ENCODE results near the gene BUB1B.

DNA sequence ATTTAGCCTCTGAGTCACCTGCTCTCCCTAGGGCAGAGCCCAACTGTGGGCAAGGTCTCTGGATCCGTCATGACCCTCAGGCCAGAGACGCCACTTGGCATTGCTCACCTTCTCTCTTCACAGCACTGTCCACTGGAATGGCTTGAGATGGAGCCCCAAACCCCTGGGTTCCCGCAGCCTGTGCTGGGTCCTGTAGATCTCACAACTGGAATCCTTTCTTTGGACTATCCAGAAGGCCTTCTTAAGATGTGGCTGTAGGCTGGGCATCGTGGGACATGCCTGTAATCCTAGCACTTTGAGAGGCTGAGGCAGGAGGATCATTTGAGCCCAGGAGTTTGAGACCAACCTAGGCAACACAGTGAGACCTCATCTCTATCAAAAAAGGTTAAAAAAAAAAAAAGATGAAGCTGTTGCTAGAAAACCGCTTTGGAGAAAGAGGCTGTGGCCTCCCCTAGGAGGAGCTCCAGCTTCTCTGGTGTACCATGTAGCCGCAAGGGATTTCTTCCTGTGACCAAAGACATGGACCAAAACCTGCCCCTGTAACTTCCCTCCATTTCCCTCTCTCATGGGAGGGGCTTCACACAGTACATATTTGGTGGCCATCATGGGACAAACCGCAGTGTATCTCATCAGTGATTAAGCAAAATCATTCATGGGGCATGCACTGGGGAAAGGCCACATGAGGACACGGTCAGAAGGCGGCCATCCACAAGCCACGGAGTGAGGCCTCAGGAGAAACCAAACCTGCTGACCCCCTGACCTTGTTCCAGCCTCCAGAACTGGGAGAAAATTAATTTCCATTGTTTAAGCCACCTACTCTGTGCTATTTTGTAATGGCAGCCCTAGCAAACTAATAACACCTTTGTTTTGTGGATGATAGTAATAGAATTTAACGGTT is 23.3 kb upstream of the BUB1B start:
- TF ChIP-seq, protein P1, sequence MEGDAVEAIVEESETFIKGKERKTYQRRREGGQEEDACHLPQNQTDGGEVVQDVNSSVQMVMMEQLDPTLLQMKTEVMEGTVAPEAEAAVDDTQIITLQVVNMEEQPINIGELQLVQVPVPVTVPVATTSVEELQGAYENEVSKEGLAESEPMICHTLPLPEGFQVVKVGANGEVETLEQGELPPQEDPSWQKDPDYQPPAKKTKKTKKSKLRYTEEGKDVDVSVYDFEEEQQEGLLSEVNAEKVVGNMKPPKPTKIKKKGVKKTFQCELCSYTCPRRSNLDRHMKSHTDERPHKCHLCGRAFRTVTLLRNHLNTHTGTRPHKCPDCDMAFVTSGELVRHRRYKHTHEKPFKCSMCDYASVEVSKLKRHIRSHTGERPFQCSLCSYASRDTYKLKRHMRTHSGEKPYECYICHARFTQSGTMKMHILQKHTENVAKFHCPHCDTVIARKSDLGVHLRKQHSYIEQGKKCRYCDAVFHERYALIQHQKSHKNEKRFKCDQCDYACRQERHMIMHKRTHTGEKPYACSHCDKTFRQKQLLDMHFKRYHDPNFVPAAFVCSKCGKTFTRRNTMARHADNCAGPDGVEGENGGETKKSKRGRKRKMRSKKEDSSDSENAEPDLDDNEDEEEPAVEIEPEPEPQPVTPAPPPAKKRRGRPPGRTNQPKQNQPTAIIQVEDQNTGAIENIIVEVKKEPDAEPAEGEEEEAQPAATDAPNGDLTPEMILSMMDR (IDR thresholded peaks at IDR 0.05) = no peak
- no peak for TF ChIP-seq POLR2A (IDR thresholded peaks at IDR 0.05)
- no peak for TF ChIP-seq POLR2AphosphoS5 (IDR thresholded peaks at IDR 0.05)
- no peak for TF ChIP-seq EP300 (IDR thresholded peaks at IDR 0.05)
